ENCODE data around the gene GPHN. TPM values are rescaled to one million over a fixed set of nuclear protein-coding genes. Genes with fewer than 3 reads are reported as not detected.

GPHN gene
- total RNA-seq, 1 donor from 2014 or later = 11.8 TPM

DNA sequence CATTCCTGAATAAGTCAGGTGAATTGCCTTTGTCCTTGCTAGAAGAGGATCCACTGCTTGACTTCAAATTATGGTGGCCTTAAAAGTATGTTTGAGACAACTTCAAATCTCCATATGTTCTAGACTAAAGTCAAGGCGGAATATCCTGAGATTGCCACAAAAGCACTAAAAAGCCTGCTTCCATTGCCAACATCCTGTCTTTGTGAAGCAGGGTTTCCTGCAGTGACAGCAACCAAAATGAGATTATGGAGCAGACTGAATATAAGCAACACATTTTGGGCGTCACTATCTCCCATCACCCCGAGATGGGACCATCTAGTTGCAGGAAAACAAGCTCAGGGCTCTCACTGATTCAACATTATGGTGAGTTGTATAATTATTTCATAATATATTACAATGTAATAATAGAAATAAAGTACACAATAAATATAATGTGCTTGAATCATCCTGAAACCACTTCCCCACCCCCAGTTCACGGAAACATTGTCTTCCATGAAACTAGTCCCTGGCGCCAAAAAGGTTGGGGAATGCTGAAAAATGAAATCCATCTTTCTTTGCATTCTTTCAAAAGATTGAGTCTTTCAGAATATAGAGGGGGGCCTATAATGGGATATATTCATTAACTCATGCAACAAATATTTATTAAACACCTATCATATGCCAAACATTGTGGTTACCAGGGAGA lies 143.7 kb downstream of the GPHN start:
- H3K4me3 ChIP-seq (ENCODE audit: low read depth, low read length) = no peak overlapping the region
- DNase-seq (ENCODE audit: low read depth) (no peak), FAIRE-seq (peak; percentile 18)
- H3K27me3 ChIP-seq (ENCODE audit: control insufficient read depth, insufficient read depth, low read length) = no peaks in the 10 kb centered on the region
- H3K36me3 ChIP-seq (ENCODE audit: control insufficient read depth, insufficient read depth, low read length) = no peaks in the 10 kb centered on the region
- TF ChIP-seq CTCF (IDR thresholded peaks at IDR 0.05; ENCODE audit: insufficient read depth, low read length, severe bottlenecking) = no peak

DNA sequence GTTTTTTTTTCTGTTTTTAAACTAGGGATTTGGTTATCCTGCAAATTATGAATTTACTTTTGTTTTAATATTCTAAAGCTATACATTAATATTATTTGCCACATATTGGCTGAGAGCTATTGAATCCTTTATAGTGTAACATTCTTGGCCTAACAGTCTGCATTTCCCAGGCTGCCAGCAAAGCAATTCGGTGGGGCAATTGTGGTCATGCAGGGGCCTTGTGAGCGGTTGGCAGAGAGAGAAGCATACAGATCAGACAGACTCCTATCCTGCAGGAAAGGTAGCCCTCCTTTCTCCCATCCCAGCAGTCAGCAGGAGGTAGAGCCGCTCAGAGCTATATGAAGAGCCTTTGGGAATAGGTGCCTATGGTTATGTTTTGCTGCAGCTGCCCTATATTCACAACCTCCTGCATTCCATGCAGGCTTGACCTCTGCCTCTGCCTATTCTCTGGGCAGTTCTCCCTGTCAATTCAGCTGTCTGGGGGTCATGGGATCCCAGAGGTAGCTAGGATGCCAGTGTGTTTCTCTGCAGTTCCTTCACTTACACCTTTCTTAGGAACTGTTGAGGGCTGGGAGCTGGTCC lies 144.7 kb downstream of the GPHN start:
- Histone ChIP-seq H3K4me3 (ENCODE audit: low read depth, low read length) (no peak overlapping the region), H3K27me3 (ENCODE audit: control insufficient read depth, insufficient read depth, low read length) (no peaks in the 10 kb centered on the region), H3K36me3 (ENCODE audit: control insufficient read depth, insufficient read depth, low read length) (no peaks in the 10 kb centered on the region)
- DNase-seq (ENCODE audit: low read depth) (no peak), FAIRE-seq (peak; percentile 13)
- TF ChIP-seq CTCF (IDR thresholded peaks at IDR 0.05; ENCODE audit: insufficient read depth, low read length, severe bottlenecking) = no peak

DNA sequence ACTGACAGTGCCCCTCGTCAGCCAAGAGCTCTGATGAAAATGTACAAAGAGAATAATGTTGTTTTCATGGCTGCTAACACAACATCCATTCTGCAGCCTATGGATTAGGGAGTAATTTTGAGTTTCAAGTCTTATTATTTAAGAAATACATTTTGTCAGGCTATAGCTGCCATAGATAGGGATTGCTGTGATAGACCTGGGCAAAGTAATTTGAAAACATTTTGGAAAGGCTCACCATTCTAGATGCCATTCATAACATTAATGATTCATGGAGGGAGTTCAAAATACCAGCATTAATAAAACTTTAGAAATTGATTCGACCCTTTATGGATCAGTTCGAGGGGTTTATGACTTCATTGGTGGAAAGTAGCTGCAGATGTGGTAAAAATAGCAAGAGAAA lies 149.8 kb downstream of the GPHN start:
- FAIRE-seq (no peak), DNase-seq (ENCODE audit: low read depth) (no peak)
- no peaks in the 10 kb centered on the region for H3K36me3 ChIP-seq (ENCODE audit: control insufficient read depth, insufficient read depth, low read length)
- no peaks in the 10 kb centered on the region for H3K27me3 ChIP-seq (ENCODE audit: control insufficient read depth, insufficient read depth, low read length)
- H3K4me3 ChIP-seq (ENCODE audit: low read depth, low read length) = no peak overlapping the region
- no peak for TF ChIP-seq CTCF (IDR thresholded peaks at IDR 0.05; ENCODE audit: insufficient read depth, low read length, severe bottlenecking)

- H3K36me3 ChIP-seq (ENCODE audit: control insufficient read depth, insufficient read depth, low read length) = no peaks in the 10 kb centered on the region
- FAIRE-seq (no peak), DNase-seq (ENCODE audit: low read depth) (peak; percentile 20)
- TF ChIP-seq CTCF (IDR thresholded peaks at IDR 0.05; ENCODE audit: insufficient read depth, low read length, severe bottlenecking) = peak; percentile 43
- H3K4me3 ChIP-seq (ENCODE audit: low read depth, low read length) = no peak overlapping the region
- H3K27me3 ChIP-seq (ENCODE audit: control insufficient read depth, insufficient read depth, low read length) = no peaks in the 10 kb centered on the region
Measured at GRCh38 chr14:66662374-66662773, 154.4 kb downstream of the GPHN start.

DNA sequence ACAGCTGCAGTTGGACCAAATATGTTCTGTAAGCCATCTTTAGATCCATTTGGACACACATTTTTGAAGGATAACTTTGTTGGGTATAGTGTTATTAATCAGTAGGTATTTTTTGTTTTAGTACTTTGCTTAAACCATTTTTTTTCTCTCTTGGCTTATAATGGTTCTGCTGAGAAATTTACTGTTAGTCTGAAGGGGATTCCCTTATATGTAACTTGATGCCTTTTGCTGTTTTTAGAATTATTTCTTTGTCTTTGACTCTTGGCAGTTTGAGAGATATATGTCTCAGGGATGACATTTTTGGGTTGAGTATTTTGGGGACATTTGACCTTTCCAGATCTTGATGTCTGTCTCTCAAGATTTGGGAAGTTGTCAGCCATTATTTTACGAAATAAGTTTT lies 169.8 kb downstream of the GPHN start:
- FAIRE-seq (no peak), DNase-seq (ENCODE audit: low read depth) (no peak)
- H3K27me3 ChIP-seq (ENCODE audit: control insufficient read depth, insufficient read depth, low read length) = no peaks in the 10 kb centered on the region
- H3K36me3 ChIP-seq (ENCODE audit: control insufficient read depth, insufficient read depth, low read length) = no peaks in the 10 kb centered on the region
- no peak for TF ChIP-seq CTCF (IDR thresholded peaks at IDR 0.05; ENCODE audit: insufficient read depth, low read length, severe bottlenecking)
- H3K4me3 ChIP-seq (ENCODE audit: low read depth, low read length) = no peak overlapping the region

DNA sequence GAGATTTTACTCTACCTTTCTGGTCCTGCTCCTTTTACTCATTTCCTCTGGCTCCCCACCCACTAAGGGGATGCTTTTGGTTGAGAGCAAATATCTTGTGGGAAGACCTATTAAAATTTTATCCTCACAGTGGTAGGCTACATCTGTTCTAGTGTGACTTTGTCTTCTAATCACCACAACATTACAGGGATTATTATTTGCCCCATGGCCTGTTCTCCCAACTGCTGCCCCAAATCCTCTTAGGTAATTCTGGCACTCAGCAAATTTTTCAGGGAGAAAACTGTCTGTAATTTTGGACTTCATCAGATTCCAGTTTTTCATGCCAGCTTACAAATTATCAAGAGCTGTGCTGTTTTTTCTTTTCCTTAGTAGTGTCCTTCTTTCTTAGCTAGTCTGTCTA lies 172.3 kb downstream of the GPHN start:
- TF ChIP-seq CTCF (IDR thresholded peaks at IDR 0.05; ENCODE audit: insufficient read depth, low read length, severe bottlenecking) = no peak
- FAIRE-seq (no peak), DNase-seq (ENCODE audit: low read depth) (no peak)
- no peaks in the 10 kb centered on the region for H3K36me3 ChIP-seq (ENCODE audit: control insufficient read depth, insufficient read depth, low read length)
- no peak overlapping the region for H3K4me3 ChIP-seq (ENCODE audit: low read depth, low read length)
- H3K27me3 ChIP-seq (ENCODE audit: control insufficient read depth, insufficient read depth, low read length) = no peaks in the 10 kb centered on the region
